SK-N-DZ (cell line): ENCODE results near the gene AKAP6.

Source experiments
- DNase-seq: peaks from one replicate; pipeline ENCODE4 v3.0.0-alpha.2; 2015; ENCODE audit warnings: low spot score

The AKAP6 gene

GRCh38 chr14:32667791-32668190 is 338.7 kb downstream of the AKAP6 start:
- no peak for DNase-seq

GRCh38 chr14:32669391-32669790 is 340.3 kb downstream of the AKAP6 start:
- no peak for DNase-seq

GRCh38 chr14:32675433-32675832 is 346.3 kb downstream of the AKAP6 start:
- DNase-seq: no peak

- DNase-seq: no peak
These were observed 348.2 kb downstream of the AKAP6 start for GRCh38 chr14:32677129-32677780.

- no peak for DNase-seq
These were observed 349.0 kb downstream of the AKAP6 start for GRCh38 chr14:32678088-32678487.

GRCh38 chr14:32679927-32680612 is 351.0 kb downstream of the AKAP6 start:
- no peak for DNase-seq

GRCh38 chr14:32681598-32681997 is 352.5 kb downstream of the AKAP6 start:
- DNase-seq: no peak

- no peak for DNase-seq
These were observed 353.1 kb downstream of the AKAP6 start for GRCh38 chr14:32682214-32682613.

GRCh38 chr14:32683679-32684078 is 354.6 kb downstream of the AKAP6 start:
- no peak for DNase-seq

- DNase-seq: no peak
These were observed 359.8 kb downstream of the AKAP6 start for GRCh38 chr14:32688941-32689340.

GRCh38 chr14:32692441-32692840 is 363.3 kb downstream of the AKAP6 start:
- no peak for DNase-seq

- DNase-seq: no peak
These were observed 364.0 kb downstream of the AKAP6 start for GRCh38 chr14:32693114-32693513.

GRCh38 chr14:32694795-32695449 is 365.8 kb downstream of the AKAP6 start:
- DNase-seq: no peak

- DNase-seq: peak; percentile 86
These were observed 367.4 kb downstream of the AKAP6 start for GRCh38 chr14:32696325-32697091.

GRCh38 chr14:32697114-32697513 is 368.0 kb downstream of the AKAP6 start:
- DNase-seq: peak; percentile 92

GRCh38 chr14:32697704-32698103 is 368.6 kb downstream of the AKAP6 start:
- DNase-seq: no peak

- no peak for DNase-seq
These were observed 369.7 kb downstream of the AKAP6 start for GRCh38 chr14:32698831-32699230.

GRCh38 chr14:32701475-32701874 is 372.4 kb downstream of the AKAP6 start:
- no peak for DNase-seq

GRCh38 chr14:32702088-32702487 is 373.0 kb downstream of the AKAP6 start:
- DNase-seq: no peak

- no peak for DNase-seq
These were observed 373.5 kb downstream of the AKAP6 start for GRCh38 chr14:32702562-32702961.

GRCh38 chr14:32703183-32703621 is 374.1 kb downstream of the AKAP6 start:
- no peak for DNase-seq
